GM12878 (cell line): ENCODE data around the gene NHERF1. TPM values are rescaled to one million over a fixed set of nuclear protein-coding genes. Genes with fewer than 3 reads are reported as not detected.

Experiments
- ATAC-seq: fragments of 200-7000 bp; cut with Tn5 transposase; 3 replicates; pipeline ENCODE4 v1.9.1; 2020; ENCODE audit warnings: mild to moderate bottlenecking, moderate library complexity
- BruUV-seq: library from RNA; stranded (reverse); fragments of 400-500 nt; replicated peaks from 2 replicates; lab custom pipeline; 2021; lab: Mats Ljungman, UMichigan
- CTCF ChIA-PET: fragments of 300-600 bp; sonication (Branson Sonifier 250); formaldehyde crosslinking; extraction: SDS; loops from one replicate; lab custom pipeline; 2021; ENCODE audit warnings: inconsistent platforms; lab: Yijun Ruan, JAX
- POLR2A ChIA-PET: fragments of 350-600 bp; formaldehyde crosslinking; extraction: SDS; loops from one replicate; lab custom pipeline; 2021; ENCODE audit warnings: inconsistent platforms; lab: Charles Lee
- RAD21 ChIA-PET: fragments of 300-600 bp; sonication (Branson Sonifier 250); formaldehyde crosslinking; loops from one replicate; lab custom pipeline; 2023; ENCODE audit warnings: antibody characterized with exemption; ENCODE audit not compliant: unreplicated experiment; lab: Charles Lee
- SMC1A ChIA-PET: fragments of 300-600 bp; sonication (Branson Sonifier 250); formaldehyde crosslinking; loops from one replicate; lab custom pipeline; 2023; ENCODE audit not compliant: unreplicated experiment, uncharacterized antibody; lab: Charles Lee
- DNase-seq: peaks from one replicate; pipeline ENCODE4 v3.0.0-alpha.2; 2011; ENCODE audit warnings: low read depth, low spot score
- FAIRE-seq: peaks from 3 replicates; lab custom pipeline; 2011; peaks lifted over from hg19 to GRCh38; lab: Jason Lieb, UNC
- H2AFZ ChIP-seq: 2 replicates; pipeline ENCODE4 v1.6.0; 2011; ENCODE audit warnings: low read depth, low read length, control low read depth; ENCODE audit not compliant: control insufficient read depth
- H3K27ac ChIP-seq: 2 replicates; pipeline ENCODE4 v1.5.1; 2011; ENCODE audit warnings: control low read depth; ENCODE audit not compliant: control insufficient read depth, insufficient read depth
- H3K27me3 ChIP-seq, 2 experiments: replicated peaks in 1 of 2; 2 replicates each; pipeline versions ENCODE4 v1.6.0 to v1.6.1; 2011; ENCODE audit warnings: low read length in 1 of 2; ENCODE audit not compliant: control insufficient read depth in 2 of 2, insufficient read depth in 2 of 2
- H3K36me3 ChIP-seq, 2 experiments: 2 replicates each; pipeline ENCODE4 v1.5.1; 2011; ENCODE audit warnings: low read length in 1 of 2; ENCODE audit not compliant: control insufficient read depth in 2 of 2, insufficient read depth in 2 of 2
- H3K4me1 ChIP-seq: 2 replicates; pipeline ENCODE4 v1.6.1; 2011; ENCODE audit warnings: mild to moderate bottlenecking, low read length, moderate library complexity, mixed read lengths; ENCODE audit not compliant: control insufficient read depth, insufficient read depth
- H3K4me2 ChIP-seq: 2 replicates; pipeline ENCODE4 v1.6.0; 2011; ENCODE audit warnings: control low read depth; ENCODE audit not compliant: control insufficient read depth, insufficient read depth
- H3K4me3 ChIP-seq: fragments of 200-600 bp; sonication (generic); 2 replicates; pipeline ENCODE4 v1.5.1; 2016
- H3K79me2 ChIP-seq: 2 replicates; pipeline ENCODE4 v1.6.0; 2011; ENCODE audit warnings: low read length; ENCODE audit not compliant: control insufficient read depth, insufficient read depth
- H3K9ac ChIP-seq: 2 replicates; pipeline ENCODE4 v1.8.0; 2011; ENCODE audit warnings: low read length, control low read depth, mixed read lengths; ENCODE audit not compliant: control insufficient read depth, insufficient read depth
- H3K9me3 ChIP-seq: replicated peaks from 3 replicates; pipeline ENCODE4 v1.5.1; 2011; ENCODE audit warnings: mild to moderate bottlenecking, low read length; ENCODE audit not compliant: control insufficient read depth, insufficient read depth
- H4K20me1 ChIP-seq: 2 replicates; pipeline ENCODE4 v1.6.0; 2011; ENCODE audit not compliant: control insufficient read depth, insufficient read depth
- BACH1 ChIP-seq: fragments of 450-650 bp; IDR thresholded peaks from 2 replicates; pipeline ENCODE4 v1.6.1; 2017; ENCODE audit warnings: mild to moderate bottlenecking, borderline replicate concordance
- CREM ChIP-seq: IDR thresholded peaks from 2 replicates; pipeline ENCODE4 v1.6.1; 2014; ENCODE audit warnings: antibody characterized with exemption, low read depth
- EED ChIP-seq: sonication (generic); IDR thresholded peaks from 2 replicates; pipeline ENCODE4 v1.6.1; 2016; ENCODE audit warnings: antibody characterized with exemption, low read depth
- IRF4 ChIP-seq: IDR thresholded peaks from 2 replicates; pipeline ENCODE4 v1.6.1; 2011; ENCODE audit warnings: low read depth, low read length
- NFYA ChIP-seq: IDR thresholded peaks from 2 replicates; pipeline ENCODE4 v1.6.1; 2011; ENCODE audit warnings: low read depth, mild to moderate bottlenecking, low read length, improper control_type of control experiment, borderline replicate concordance
- NR2F1 ChIP-seq: fragments of 450-650 bp; conservative IDR thresholded peaks from 2 replicates; pipeline ENCODE4 v1.6.1; 2017; ENCODE audit warnings: mild to moderate bottlenecking
- SIN3A ChIP-seq: IDR thresholded peaks from 2 replicates; pipeline ENCODE4 v1.6.1; 2012; ENCODE audit warnings: low read depth, low read length, improper control_type of control experiment
- STAT1 ChIP-seq: fragments of 450-650 bp; conservative IDR thresholded peaks from 2 replicates; pipeline ENCODE4 v1.6.1; 2014; ENCODE audit warnings: antibody characterized with exemption, mild to moderate bottlenecking
- ZBTB4 ChIP-seq: fragments of 450-650 bp; formaldehyde crosslinking; IDR thresholded peaks from 2 replicates; pipeline ENCODE4 v1.4.0; 2022; ENCODE audit warnings: mild to moderate bottlenecking, moderate library complexity
- ZNF207 ChIP-seq: fragments of 450-650 bp; IDR thresholded peaks from 2 replicates; pipeline ENCODE4 v1.6.1; 2014; ENCODE audit warnings: antibody characterized with exemption, mild to moderate bottlenecking, borderline replicate concordance
- WGBS: methylation state at CpG from one replicate; pipeline ENCODE4 v1.1.6; 2016; ENCODE audit warnings: low lambda C conversion rate; ENCODE audit not compliant: insufficient replicate concordance, insufficient coverage; ENCODE audit errors: missing lambda C conversion rate; 5-methylcytosine and 5-hydroxymethylcytosine counted together
- in situ Hi-C: fragments of 300-500 bp; cut with MboI; formaldehyde crosslinking; loops from 9 replicates; pipeline ENCODE4 v1.14.3; 2018; ENCODE audit warnings: mixed read lengths
- intact Hi-C: fragments of 100-400 bp; cut with micrococcal nuclease; formaldehyde crosslinking; loops from one replicate; pipeline ENCODE4 v1.14.2; 2022; ENCODE audit not compliant: unreplicated experiment
- polyA plus RNA-seq, 11 experiments: library from polyadenylated mRNA; depleted of rRNA in 4 of 11; unstranded in 6 of 11; stranded (reverse) in 5 of 11; fragments of >200 nt; fragmentation: Nextera tagmentation in 4 of 11; fragmentation: Illumina TruSeq in 1 of 11; extraction: Ambion mirVana in 4 of 11; extraction: Trizol in 1 of 11; gene quantifications; 1 replicate in 1 of 11; 2 replicates in 10 of 11; pipeline versions ENCODE4 v1.2.1 to v1.2.3, GENCODE V29; 2011 to 2016; ENCODE audit warnings: inconsistent platforms in 2 of 11, missing spikeins in 2 of 11, low read depth in 1 of 11
- total RNA-seq, 4 experiments: library from RNA; depleted of rRNA in 3 of 4; stranded (reverse); fragments of >200 nt in 3 of 4; fragmentation: Illumina TruSeq in 1 of 4; extraction: Trizol in 1 of 4; gene quantifications; 2 replicates each; pipeline versions ENCODE4 v1.2.1 to v1.2.3, GENCODE V29; 2013 to 2021
- TF ChIP-seq, protein P1 (sequence below): fragments of 450-650 bp; conservative IDR thresholded peaks from 2 replicates; pipeline ENCODE4 v1.6.1; 2017; ENCODE audit warnings: mild to moderate bottlenecking, moderate library complexity
- TF ChIP-seq, protein P2 (sequence below): fragments of 450-650 bp; IDR thresholded peaks from 2 replicates; pipeline ENCODE4 v1.6.1; 2017; ENCODE audit warnings: borderline replicate concordance
- TF ChIP-seq, protein P3 (sequence below): IDR thresholded peaks from 2 replicates; pipeline ENCODE4 v1.6.1; 2011; ENCODE audit warnings: borderline replicate concordance, low read depth, mild to moderate bottlenecking, moderate library complexity, mixed read lengths, low read length; ENCODE audit not compliant: insufficient read depth; ENCODE audit errors: extremely low read length

NHERF1 gene
- total and polyA plus RNA-seq, 10 of the 15 experiments (the other 5 are each of a cell fraction or from before 2014, with no cell fraction given) = 13.4 to 61.6 (median 39.0) TPM

DNA sequence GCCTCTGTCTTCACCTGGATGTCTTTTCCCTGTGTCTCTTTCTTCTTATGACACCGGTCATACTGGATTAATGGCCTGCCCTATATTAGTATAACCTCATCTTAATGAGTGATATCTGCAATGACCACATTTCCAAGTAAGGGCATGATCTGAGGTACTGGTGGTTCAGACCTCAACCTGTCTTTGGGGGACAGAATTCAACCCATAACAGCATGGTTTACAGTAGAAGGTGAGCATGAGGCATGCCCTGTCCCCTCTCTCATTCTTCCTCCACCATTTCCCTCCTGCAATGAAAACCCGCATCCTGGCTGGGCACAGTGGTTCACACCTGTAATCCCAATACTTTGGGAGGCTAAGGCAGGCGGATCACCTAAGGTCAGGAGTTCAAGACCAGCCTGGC lies 14.2 kb upstream of the NHERF1 start:
- BruUV-seq = no TSS peak
- Histone ChIP-seq H3K27me3 (no peaks in the 10 kb centered on the region), H2AFZ (no peak overlapping the region), H3K79me2 (no peaks in the 10 kb centered on the region), H3K4me2 (no peak overlapping the region), H3K27ac (no peak overlapping the region), H3K9ac (no peak overlapping the region), H3K36me3 (no peaks in the 10 kb centered on the region), H4K20me1 (no peaks in the 10 kb centered on the region), H3K4me1 (peaks cover 39% of the 10 kb centered on the region), H3K9me3 (no peaks in the 10 kb centered on the region; the same call in 2 of the 3 replicates), H3K4me3 (no peak overlapping the region)
- FAIRE-seq (no peak), DNase-seq (no peak), ATAC-seq (no peak)
- TF ChIP-seq SIN3A (no peak), ZNF207 (no peak), EED (no peak), NR2F1 (no peak), ZBTB4 (CRISPR knock-in tag) (no peak), IRF4 (no peak), BACH1 (no peak), NFYA (no peak), CREM (no peak), STAT1 (no peak)
- TF ChIP-seq, protein P1, sequence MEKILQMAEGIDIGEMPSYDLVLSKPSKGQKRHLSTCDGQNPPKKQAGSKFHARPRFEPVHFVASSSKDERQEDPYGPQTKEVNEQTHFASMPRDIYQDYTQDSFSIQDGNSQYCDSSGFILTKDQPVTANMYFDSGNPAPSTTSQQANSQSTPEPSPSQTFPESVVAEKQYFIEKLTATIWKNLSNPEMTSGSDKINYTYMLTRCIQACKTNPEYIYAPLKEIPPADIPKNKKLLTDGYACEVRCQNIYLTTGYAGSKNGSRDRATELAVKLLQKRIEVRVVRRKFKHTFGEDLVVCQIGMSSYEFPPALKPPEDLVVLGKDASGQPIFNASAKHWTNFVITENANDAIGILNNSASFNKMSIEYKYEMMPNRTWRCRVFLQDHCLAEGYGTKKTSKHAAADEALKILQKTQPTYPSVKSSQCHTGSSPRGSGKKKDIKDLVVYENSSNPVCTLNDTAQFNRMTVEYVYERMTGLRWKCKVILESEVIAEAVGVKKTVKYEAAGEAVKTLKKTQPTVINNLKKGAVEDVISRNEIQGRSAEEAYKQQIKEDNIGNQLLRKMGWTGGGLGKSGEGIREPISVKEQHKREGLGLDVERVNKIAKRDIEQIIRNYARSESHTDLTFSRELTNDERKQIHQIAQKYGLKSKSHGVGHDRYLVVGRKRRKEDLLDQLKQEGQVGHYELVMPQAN = no peak
- TF ChIP-seq, protein P2, sequence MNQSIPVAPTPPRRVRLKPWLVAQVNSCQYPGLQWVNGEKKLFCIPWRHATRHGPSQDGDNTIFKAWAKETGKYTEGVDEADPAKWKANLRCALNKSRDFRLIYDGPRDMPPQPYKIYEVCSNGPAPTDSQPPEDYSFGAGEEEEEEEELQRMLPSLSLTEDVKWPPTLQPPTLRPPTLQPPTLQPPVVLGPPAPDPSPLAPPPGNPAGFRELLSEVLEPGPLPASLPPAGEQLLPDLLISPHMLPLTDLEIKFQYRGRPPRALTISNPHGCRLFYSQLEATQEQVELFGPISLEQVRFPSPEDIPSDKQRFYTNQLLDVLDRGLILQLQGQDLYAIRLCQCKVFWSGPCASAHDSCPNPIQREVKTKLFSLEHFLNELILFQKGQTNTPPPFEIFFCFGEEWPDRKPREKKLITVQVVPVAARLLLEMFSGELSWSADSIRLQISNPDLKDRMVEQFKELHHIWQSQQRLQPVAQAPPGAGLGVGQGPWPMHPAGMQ = no peak
- TF ChIP-seq, protein P3, sequence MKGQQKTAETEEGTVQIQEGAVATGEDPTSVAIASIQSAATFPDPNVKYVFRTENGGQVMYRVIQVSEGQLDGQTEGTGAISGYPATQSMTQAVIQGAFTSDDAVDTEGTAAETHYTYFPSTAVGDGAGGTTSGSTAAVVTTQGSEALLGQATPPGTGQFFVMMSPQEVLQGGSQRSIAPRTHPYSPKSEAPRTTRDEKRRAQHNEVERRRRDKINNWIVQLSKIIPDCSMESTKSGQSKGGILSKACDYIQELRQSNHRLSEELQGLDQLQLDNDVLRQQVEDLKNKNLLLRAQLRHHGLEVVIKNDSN = no peak
- CTCF ChIA-PET = interaction anchor here (5.0 kb wide), 1 partner anchor 77 kb away, joined by 349 read pairs; no protein-coding TSS in a partner anchor
- intact Hi-C loops (no loop called here), in situ Hi-C loops (no loop called here)
- SMC1A ChIA-PET = interaction anchor here (0.7 kb wide), 1 partner anchor 284 kb away, joined by 4 read pairs; no protein-coding TSS in a partner anchor
- RAD21 ChIA-PET = interaction anchor here (5.0 kb wide), 1 partner anchor 78 kb away, joined by 299 read pairs; no protein-coding TSS in a partner anchor
- WGBS = 72% methylated on average over 3 of the region's 3 CpGs
- POLR2A ChIA-PET = no interaction called here
